ENCODE measurements around the gene ANKMY2. TPM values are rescaled to one million over a fixed set of nuclear protein-coding genes. Genes with fewer than 3 reads are reported as not detected.
A peak's percentile ranks its signal among the peaks of the same experiment; 100 is the strongest.

Gene ANKMY2
- total and polyA plus RNA-seq, 2 donors from 2014 or later, result 19.3 to 21.9 TPM

- Histone ChIP-seq H3K27me3 (ENCODE audit: control insufficient read depth, insufficient read depth, low read length) (no peaks in the 10 kb centered on the region), H3K9me3 (ENCODE audit: control insufficient read depth in 2 of 3, insufficient read depth in 1 of 3, low read length in 3 of 3) (no peaks in the 10 kb centered on the region), H3K27ac (ENCODE audit: low read depth in 2 of 2, low read length in 2 of 2) (no peak overlapping the region), H3K9ac (ENCODE audit: low read length in 3 of 3) (no peak overlapping the region), H3K36me3 (ENCODE audit: control insufficient read depth in 2 of 3, insufficient read depth in 3 of 3, low read length in 3 of 3) (no peaks in the 10 kb centered on the region), H3K4me3 (ENCODE audit: low read length in 3 of 3) (no peak overlapping the region), H3K4me1 (ENCODE audit: control insufficient read depth in 2 of 3, insufficient read depth in 2 of 3, low read depth in 1 of 3, low read length in 3 of 3) (no peaks in the 10 kb centered on the region)
- DNase-seq (no peak), FAIRE-seq (no peak)
- TF ChIP-seq, protein P1, sequence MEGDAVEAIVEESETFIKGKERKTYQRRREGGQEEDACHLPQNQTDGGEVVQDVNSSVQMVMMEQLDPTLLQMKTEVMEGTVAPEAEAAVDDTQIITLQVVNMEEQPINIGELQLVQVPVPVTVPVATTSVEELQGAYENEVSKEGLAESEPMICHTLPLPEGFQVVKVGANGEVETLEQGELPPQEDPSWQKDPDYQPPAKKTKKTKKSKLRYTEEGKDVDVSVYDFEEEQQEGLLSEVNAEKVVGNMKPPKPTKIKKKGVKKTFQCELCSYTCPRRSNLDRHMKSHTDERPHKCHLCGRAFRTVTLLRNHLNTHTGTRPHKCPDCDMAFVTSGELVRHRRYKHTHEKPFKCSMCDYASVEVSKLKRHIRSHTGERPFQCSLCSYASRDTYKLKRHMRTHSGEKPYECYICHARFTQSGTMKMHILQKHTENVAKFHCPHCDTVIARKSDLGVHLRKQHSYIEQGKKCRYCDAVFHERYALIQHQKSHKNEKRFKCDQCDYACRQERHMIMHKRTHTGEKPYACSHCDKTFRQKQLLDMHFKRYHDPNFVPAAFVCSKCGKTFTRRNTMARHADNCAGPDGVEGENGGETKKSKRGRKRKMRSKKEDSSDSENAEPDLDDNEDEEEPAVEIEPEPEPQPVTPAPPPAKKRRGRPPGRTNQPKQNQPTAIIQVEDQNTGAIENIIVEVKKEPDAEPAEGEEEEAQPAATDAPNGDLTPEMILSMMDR (IDR thresholded peaks at IDR 0.05; ENCODE audit: borderline replicate concordance, extremely low read depth, insufficient read depth), result no peak
- intact Hi-C loops (cut with DNase I), result no loop called here
These were observed 24.0 kb upstream of the ANKMY2 start for GRCh38 chr7:16669581-16669980.

- H3K9ac ChIP-seq (ENCODE audit: low read length in 3 of 3), result no peak overlapping the region
- no peak for FAIRE-seq
These were observed 23.4 kb upstream of the ANKMY2 start for GRCh38 chr7:16668978-16669377.

DNA sequence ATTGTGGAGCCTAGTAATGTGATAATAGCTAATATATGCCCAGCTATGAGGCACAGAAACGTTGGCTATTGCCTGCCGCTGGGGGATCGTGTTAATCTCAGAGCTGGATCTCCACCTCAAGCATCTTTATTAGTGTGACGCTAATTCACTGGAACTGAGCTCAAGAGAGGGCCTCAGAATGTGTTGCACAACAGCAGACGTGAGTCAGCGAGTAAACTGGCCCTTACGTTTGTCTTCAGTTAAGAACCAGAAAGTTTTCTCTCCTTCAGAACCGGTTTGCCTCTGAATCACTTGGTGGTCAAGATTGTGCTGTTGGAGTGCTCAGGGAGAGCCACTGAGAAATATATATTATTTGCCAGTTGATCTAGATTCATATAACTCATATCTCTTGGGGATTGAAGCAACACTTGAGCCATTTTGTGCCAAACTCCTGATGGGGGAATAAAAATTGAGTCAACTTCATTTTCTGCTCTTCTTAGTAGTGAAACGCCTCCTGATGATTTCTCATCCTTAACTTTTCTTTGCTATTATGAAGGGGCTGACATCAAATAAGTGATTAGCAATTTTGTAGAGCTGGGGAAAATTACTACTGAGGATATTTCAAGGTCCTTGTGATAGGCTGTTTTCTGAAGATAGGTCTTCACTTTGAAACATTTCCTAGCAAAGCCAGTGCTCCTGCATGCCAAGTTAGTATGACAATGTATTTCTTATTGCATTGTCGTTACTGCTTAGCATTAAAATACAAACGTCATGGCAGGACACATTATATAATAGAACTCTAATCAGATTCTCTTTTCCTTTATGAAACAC, 22.7 kb upstream of the ANKMY2 start:
- no peak overlapping the region for H3K9ac ChIP-seq (ENCODE audit: low read length in 3 of 3)
- FAIRE-seq (no peak), DNase-seq (peak in 1 of 5 donors; percentile 41)
- TF ChIP-seq, protein P1 (IDR thresholded peaks at IDR 0.05; ENCODE audit: borderline replicate concordance, extremely low read depth, insufficient read depth), result no peak
- no peaks in the 10 kb centered on the region for H3K27me3 ChIP-seq (ENCODE audit: control insufficient read depth, insufficient read depth, low read length)
- intact Hi-C loops (cut with DNase I), result no loop called here
- H3K9me3 ChIP-seq (ENCODE audit: control insufficient read depth in 2 of 3, insufficient read depth in 1 of 3, low read length in 3 of 3), result no peaks in the 10 kb centered on the region
- no peak overlapping the region for H3K4me3 ChIP-seq (ENCODE audit: low read length in 3 of 3)
- H3K36me3 ChIP-seq (ENCODE audit: control insufficient read depth in 2 of 3, insufficient read depth in 3 of 3, low read length in 3 of 3), result no peaks in the 10 kb centered on the region
- H3K4me1 ChIP-seq (ENCODE audit: control insufficient read depth in 2 of 3, insufficient read depth in 2 of 3, low read depth in 1 of 3, low read length in 3 of 3), result no peaks in the 10 kb centered on the region
- no peak overlapping the region for H3K27ac ChIP-seq (ENCODE audit: low read depth in 2 of 2, low read length in 2 of 2)

More at GRCh38 chr7:16668978-16669377, 23.4 kb upstream of the ANKMY2 start:
- no peaks in the 10 kb centered on the region for H3K27me3 ChIP-seq (ENCODE audit: control insufficient read depth, insufficient read depth, low read length)
- H3K4me1 ChIP-seq (ENCODE audit: control insufficient read depth in 2 of 3, insufficient read depth in 2 of 3, low read depth in 1 of 3, low read length in 3 of 3), result no peaks in the 10 kb centered on the region
- no peak overlapping the region for H3K4me3 ChIP-seq (ENCODE audit: low read length in 3 of 3)
- no peaks in the 10 kb centered on the region for H3K9me3 ChIP-seq (ENCODE audit: control insufficient read depth in 2 of 3, insufficient read depth in 1 of 3, low read length in 3 of 3)
- no peak for DNase-seq
- H3K27ac ChIP-seq (ENCODE audit: low read depth in 2 of 2, low read length in 2 of 2), result no peak overlapping the region
- TF ChIP-seq, protein P1 (IDR thresholded peaks at IDR 0.05; ENCODE audit: borderline replicate concordance, extremely low read depth, insufficient read depth), result no peak
- intact Hi-C loops (cut with DNase I), result no loop called here
- no peaks in the 10 kb centered on the region for H3K36me3 ChIP-seq (ENCODE audit: control insufficient read depth in 2 of 3, insufficient read depth in 3 of 3, low read length in 3 of 3)
